Measurements from ENCODE around the gene DNAH12.

Gene DNAH12, protein sequence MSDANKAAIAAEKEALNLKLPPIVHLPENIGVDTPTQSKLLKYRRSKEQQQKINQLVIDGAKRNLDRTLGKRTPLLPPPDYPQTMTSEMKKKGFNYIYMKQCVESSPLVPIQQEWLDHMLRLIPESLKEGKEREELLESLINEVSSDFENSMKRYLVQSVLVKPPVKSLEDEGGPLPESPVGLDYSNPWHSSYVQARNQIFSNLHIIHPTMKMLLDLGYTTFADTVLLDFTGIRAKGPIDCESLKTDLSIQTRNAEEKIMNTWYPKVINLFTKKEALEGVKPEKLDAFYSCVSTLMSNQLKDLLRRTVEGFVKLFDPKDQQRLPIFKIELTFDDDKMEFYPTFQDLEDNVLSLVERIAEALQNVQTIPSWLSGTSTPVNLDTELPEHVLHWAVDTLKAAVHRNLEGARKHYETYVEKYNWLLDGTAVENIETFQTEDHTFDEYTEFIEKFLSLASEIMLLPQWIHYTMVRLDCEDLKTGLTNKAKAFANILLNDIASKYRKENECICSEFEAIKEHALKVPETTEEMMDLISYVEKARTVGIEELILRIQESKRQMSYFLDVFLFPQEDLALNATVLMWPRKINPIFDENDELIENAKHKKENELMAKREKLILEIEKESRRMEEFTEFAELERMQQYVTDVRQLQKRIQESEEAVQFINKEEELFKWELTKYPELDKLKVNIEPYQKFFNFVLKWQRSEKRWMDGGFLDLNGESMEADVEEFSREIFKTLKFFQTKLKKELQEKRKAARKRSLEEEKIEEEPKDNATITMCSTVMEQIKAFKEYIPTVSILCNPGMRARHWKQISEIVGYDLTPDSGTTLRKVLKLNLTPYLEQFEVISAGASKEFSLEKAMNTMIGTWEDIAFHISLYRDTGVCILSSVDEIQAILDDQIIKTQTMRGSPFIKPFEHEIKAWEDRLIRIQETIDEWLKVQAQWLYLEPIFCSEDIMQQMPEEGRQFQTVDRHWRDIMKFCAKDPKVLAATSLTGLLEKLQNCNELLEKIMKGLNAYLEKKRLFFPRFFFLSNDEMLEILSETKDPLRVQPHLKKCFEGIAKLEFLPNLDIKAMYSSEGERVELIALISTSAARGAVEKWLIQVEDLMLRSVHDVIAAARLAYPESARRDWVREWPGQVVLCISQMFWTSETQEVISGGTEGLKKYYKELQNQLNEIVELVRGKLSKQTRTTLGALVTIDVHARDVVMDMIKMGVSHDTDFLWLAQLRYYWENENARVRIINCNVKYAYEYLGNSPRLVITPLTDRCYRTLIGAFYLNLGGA (N-terminal part only)

DNA sequence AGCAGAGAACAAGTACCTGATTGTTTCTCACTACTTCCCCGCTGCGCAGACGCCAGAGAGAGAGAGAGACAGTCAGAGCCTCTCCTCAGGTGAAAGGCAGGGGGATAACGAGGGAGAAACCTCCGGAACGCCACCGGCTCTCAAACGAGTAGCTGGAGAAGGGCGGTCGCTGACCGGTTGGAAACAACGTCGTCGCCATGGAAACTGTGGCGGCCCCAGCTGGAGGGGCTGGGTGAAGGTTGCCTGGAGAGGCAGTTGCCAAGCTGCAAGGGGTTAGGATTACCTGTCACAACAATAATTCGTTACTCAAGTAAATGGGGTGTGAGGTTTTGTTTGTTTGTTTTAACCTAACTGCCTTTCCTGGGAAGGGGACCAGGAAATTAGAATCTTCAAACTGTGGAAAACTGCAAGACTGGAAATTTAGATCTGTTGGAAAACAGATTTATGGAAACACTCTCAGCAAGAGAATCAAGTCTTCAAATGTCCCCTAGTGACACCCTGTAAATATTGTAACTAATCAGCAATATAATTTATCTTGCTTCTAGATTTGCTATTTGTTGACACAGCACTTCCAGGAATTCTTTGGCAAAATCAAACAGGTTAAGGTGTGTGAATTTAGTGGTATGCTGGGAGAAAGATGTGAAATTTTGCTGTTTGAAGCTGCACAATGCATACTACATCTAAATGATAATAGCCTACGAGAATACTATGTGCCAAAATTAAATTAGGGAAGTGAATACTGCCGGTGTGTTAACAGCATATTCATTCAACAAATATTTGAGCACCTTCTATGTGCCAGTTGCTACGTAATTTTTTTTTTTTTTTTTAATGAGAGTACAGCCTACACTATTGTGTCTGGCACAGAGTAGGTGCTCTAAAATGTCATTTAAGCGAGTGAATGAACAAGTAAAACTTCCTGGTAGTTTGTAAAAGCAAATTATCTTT, at the start of gene DNAH12:
Gene DNAH12 (minus strand): TSS at position 164 of the 945 bp plus-strand sequence. CDS start 1,474 bp downstream, outside the sequence.
- in situ Hi-C loops (cut with MboI; ENCODE audit: low pct_unique_long_range_greater_than_20kb, low sequenced_read_pairs): no loop called here
- DNase-seq: peak; percentile 66

DNA sequence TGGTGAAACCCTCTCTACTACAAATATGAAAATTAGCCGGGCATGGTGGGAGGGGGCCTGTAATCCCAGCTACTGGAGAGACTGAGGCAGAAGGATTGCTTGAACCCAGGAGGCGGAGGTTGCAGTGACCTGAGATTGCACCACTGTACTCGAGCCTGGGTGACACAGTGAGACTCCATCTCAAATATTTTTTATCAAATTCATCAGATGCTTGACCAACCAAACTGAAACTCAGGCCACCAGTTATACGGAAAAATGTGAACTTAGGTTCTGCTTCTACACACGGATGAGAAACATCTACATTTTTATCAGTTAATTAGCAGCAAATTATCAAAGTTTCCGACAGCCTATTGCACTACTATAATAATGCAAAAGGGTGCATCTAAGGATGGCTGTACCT, 48.2 kb upstream of the DNAH12 start:
- in situ Hi-C loops (cut with MboI; ENCODE audit: low pct_unique_long_range_greater_than_20kb, low sequenced_read_pairs): no loop called here
- DNase-seq: no peak

DNA sequence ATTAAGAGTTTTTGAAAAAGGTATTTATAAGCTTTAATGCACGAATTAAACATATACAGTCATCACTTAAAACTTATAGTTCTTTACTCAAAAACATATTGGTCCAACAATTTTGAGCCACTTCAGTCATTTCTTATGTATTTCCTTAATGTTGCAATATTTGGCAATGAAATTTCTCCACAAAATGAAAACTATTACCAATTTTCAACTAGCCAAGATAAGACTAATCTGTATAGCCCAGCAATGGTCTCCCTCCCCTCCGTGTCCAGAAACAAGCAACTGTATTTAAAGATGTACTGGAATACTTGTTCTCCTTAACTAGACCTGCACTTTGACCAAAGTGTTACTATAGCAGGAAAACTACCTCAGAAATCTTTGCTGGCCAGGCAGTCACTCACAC, 43.8 kb upstream of the DNAH12 start:
- in situ Hi-C loops (cut with MboI; ENCODE audit: low pct_unique_long_range_greater_than_20kb, low sequenced_read_pairs): no loop called here
- no peak for DNase-seq

DNA sequence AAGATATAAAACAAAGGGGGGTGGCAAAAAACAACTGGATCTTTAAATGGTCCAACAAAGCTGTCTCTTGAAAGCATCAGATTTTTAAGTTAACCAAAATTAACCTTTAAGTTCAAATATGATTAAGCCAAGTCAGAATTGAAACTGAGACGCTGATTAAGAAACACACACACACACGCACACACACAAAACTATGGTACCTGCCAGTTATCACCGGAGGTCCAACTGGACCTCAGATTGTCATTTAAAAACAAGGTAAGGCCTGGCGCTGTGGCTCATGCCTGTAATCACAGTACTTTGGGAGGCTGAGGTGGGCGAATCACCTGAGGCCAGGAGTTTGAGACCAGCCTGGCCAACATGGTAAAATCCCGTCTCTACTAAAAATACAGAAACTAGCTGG, 42.6 kb upstream of the DNAH12 start:
- DNase-seq: no peak
- in situ Hi-C loops (cut with MboI; ENCODE audit: low pct_unique_long_range_greater_than_20kb, low sequenced_read_pairs): no loop called here

DNA sequence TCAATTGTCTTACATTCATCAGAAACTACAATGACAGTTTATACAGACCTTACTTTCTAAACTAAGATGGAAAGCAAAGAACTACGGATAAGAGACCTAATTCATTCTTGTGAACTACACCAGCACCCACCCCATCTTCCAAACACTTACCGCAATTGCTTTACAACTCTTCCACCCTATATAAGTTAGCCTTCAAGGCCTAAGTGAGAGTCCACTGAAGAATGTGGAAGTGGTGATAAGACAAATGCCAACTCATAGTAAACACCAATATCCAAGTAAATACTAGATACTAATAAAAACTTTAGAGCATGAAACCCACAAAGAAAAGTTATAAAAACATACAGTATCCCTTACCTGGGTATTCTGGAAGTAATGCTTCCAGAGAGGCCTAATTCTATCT, 39.4 kb upstream of the DNAH12 start:
- in situ Hi-C loops (cut with MboI; ENCODE audit: low pct_unique_long_range_greater_than_20kb, low sequenced_read_pairs): no loop called here

DNA sequence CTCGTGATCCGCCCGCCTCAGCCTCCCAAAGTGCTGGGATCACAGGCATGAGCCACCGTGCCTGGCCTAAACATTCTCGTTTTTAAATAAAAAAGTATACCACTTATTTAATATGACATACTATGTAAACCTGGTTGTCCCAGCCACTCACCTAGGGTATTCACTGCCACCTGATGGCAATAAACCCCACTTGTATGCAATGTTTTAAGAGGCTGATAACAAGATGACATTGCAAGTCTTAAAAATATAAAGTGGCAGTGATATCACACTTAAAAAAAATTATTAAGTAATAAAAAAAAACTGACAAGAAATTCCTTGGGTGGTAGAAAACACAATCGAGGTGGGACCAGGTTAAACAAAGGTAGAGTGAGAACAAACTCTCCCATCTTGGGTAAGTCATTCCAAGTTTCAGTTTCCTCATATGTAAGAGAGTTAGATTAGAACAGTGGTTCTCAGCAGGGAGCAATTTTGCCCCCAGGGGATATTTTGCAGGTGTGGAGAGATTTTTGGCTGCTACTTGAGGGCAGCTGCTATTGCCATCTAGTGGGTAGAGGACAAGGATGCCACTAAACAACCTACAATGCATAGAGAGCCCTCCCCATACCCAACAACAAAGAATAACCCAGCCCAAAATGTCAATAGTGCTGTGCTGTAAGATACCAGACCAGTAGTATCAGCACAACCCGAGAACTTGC, 38.5 kb upstream of the DNAH12 start:
- in situ Hi-C loops (cut with MboI; ENCODE audit: low pct_unique_long_range_greater_than_20kb, low sequenced_read_pairs): no loop called here

More for the DNA sequence above, 39.4 kb upstream of the DNAH12 start:
- DNase-seq: no peak

DNA sequence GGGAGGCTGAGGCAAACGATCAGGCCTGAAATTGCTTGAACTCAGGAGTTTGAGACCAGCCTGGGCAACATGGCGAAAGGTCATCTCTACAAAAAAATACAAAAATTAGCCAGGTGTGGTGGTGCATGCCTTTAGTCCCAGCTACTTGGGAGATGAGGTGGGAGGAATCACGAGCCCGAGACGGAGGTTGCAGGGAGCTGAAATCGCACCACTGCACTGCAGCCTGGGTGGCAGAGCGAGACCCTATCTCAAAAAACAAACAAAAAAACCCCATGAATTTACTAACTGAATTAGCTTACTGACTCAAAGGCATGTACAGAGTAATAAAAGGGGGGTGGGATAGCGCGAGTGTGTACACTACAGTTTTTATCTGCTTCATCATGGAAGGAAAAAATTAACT, 33.7 kb upstream of the DNAH12 start:
- no peak for DNase-seq
- in situ Hi-C loops (cut with MboI; ENCODE audit: low pct_unique_long_range_greater_than_20kb, low sequenced_read_pairs): no loop called here

More for the DNA sequence above, 38.5 kb upstream of the DNAH12 start:
- DNase-seq: peak; percentile 36

DNA sequence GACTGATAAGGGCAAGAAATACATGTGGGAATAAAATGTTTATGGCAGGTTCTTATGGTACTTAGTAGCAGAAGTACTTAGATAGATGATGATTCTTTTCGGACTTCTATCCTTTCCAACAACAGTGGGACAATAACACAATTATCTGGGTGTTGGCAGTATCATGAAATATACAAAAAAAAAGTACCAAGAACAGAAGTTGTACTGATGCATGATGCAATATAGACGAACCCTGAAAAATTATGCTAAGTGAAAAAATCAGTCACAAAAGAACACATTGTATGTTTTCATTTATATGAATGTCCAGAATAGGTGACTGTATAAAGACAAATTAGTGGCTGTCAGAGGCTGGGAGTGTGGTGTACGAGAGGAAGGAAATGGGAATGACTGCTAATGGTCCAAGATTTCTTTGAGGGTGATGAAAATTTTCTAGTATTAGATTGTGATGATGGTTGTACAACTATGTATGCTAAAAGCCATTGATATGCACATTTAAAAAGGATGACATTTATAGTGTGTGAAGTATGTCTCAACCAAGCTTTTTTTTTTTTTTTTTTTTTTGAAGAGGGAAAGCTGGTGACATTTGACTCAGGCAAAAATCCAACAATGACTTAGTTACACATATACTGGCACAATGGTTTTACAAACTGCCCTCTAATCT, 32.0 kb upstream of the DNAH12 start:
- DNase-seq: no peak
- in situ Hi-C loops (cut with MboI; ENCODE audit: low pct_unique_long_range_greater_than_20kb, low sequenced_read_pairs): no loop called here

DNA sequence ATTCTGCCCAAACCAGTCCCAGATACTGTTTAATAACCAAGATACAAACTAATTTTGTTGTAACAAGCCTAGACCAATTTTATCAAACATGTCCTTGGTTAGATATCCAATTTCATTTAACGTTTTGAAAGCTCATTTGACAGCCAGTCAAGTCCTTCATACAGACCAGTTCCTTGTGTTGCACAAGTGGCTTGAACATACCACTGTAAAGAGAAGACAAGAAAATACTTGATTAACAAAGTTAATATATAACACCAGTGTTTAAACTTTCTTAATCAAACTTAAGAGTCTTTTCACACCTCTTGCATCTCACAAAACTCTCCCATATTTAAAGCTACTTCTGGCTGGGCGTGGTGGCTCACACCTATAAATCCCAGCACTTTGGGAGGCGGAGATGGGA, 28.0 kb upstream of the DNAH12 start:
- no peak for DNase-seq
- in situ Hi-C loops (cut with MboI; ENCODE audit: low pct_unique_long_range_greater_than_20kb, low sequenced_read_pairs): no loop called here

DNA sequence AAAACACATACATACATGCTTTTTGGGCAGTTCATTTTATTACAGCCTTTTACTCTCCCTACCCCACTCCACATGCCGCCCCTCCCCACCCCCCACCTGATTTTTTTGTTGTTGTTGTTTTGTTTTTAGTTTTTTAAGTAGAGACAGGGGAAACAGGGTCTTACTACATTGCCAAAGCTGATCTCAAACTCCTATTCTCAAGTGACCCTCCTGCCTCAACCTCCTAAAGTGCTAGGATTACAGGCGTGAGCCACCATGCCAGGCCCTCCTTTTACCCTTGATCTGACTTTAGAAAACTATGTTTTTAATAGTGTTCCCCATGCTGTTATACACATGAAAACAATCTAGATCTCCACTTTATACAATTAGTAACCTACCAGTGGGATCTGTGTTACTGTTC, 26.7 kb upstream of the DNAH12 start:
- in situ Hi-C loops (cut with MboI; ENCODE audit: low pct_unique_long_range_greater_than_20kb, low sequenced_read_pairs): no loop called here
- DNase-seq: no peak

DNA sequence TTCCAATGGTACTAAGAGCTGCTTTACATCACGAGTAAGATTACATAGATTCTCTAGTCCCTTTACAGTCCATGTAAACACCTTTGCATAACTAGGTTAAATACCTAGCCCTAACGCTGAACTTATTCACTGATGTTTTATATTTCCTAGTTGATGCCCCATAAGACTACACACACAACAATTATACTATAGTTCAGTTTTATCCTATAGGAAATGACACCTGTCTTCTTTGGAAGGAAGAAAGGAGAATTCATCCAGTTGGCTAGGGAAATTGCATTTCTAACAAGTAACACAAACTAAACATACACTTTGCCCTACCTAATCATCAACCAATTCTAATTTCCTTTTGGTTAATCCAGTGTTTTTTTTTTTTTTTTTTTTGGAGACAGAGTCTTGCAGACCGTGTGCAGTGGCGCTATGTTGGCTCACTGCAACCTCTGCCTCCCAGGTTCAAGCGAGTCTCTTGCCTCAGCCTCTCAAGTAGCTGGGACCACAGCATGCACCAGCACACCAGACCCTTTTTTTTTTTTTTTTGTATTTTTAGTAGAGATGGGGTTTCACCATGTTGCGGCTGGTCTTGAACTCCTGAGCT, 25.8 kb upstream of the DNAH12 start:
- no peak for DNase-seq
- in situ Hi-C loops (cut with MboI; ENCODE audit: low pct_unique_long_range_greater_than_20kb, low sequenced_read_pairs): no loop called here

DNA sequence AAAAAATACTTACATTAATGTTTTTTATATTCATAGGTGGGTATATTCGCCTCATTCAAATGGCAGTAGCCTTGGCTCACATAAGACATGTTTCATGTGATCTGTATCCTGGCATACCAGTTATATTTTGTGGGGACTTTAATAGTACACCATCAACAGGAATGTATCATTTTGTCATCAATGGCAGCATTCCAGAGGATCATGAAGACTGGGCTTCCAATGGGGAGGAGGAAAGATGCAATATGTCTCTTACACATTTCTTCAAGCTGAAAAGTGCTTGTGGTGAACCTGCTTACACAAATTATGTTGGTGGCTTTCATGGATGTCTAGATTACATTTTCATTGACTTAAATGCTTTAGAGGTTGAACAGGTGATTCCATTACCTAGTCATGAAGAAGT, 15.4 kb upstream of the DNAH12 start:
- no peak for DNase-seq
- in situ Hi-C loops (cut with MboI; ENCODE audit: low pct_unique_long_range_greater_than_20kb, low sequenced_read_pairs): no loop called here

DNA sequence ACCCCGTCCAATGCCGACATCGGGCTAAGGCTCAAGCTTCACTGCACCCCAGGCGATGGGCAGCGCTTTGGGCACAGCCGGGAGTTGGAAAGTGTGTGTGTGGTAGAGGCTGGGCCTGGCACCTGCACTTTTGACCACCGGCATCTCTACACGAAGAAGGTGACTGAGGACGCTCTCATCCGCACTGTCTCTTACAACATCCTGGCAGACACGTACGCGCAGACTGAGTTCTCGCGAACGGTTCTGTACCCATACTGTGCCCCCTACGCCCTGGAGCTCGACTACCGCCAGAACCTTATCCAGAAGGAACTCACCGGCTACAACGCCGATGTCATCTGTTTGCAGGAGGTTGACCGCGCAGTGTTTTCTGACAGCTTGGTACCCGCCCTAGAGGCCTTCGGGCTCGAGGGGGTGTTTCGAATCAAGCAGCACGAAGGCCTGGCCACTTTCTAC, 13.0 kb upstream of the DNAH12 start:
- peak; percentile 44 for DNase-seq
- in situ Hi-C loops (cut with MboI; ENCODE audit: low pct_unique_long_range_greater_than_20kb, low sequenced_read_pairs): no loop called here

DNA sequence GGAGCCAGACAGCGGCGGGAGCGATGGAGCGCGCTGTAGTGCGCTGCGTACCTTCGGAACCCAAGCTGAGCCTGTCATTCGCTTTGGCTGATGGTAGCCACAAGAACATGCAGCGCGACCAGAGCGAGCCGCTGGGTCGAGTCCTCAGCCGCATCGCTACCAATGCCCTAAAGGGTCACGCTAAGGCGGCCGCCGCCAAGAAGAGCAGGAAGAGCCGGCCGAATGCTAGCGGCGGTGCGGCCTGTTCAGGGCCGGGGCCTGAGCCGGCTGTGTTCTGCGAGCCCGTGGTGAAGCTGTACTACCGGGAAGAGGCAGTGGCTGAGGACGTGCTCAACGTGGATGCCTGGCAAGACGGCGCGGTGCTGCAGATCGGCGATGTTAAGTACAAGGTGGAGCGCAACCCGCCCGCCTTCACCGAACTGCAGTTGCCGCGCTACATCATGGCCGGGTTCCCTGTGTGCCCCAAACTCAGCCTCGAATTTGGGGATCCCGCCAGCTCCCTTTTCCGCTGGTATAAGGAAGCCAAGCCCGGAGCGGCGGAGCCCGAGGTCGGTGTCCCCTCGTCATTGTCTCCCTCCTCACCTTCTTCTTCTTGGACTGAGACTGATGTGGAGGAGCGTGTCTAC, 12.4 kb upstream of the DNAH12 start:
- in situ Hi-C loops (cut with MboI; ENCODE audit: low pct_unique_long_range_greater_than_20kb, low sequenced_read_pairs): no loop called here
- DNase-seq: no peak

DNA sequence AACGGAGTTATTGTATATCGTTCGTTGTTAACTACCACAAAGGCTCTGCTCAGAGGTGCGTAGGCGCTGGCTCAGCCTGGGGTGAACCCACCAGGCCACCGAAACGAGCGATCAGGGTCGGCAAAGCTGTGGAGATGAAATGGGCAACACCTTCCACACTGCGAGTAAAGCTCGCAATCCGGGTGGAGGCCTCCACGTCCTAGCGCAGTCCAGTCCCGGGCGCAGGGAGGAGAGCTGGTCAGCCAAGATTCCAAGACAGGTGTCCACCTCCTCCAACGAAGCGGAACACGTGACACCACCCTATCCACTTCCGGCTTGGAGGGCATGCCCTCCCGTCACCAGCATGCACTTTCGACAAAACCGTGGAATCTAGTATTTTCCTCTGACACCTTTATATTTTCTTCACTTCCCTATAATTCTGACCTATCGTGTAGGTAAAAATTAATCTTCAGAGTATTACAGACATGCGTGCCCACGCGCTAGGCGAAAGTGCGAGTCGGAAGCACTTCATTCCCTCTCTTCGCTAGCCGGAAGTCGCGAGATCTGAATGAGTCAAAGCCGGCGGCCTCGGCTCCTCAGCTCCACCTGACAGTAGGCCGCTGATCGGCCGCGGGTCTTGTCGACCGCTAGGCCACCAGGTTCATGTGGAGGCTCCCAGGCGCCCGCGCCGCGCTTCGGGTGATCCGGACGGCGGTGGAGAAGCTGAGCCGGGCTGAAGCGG, 11.8 kb upstream of the DNAH12 start, which contains the start of gene PDE12:
Gene PDE12 (plus strand): TSS at position 537 of the 721 bp plus-strand sequence. CDS start 106 bp downstream, at position 643.
- DNase-seq: peak; percentile 91
- in situ Hi-C loops (cut with MboI; ENCODE audit: low pct_unique_long_range_greater_than_20kb, low sequenced_read_pairs): no loop called here

DNA sequence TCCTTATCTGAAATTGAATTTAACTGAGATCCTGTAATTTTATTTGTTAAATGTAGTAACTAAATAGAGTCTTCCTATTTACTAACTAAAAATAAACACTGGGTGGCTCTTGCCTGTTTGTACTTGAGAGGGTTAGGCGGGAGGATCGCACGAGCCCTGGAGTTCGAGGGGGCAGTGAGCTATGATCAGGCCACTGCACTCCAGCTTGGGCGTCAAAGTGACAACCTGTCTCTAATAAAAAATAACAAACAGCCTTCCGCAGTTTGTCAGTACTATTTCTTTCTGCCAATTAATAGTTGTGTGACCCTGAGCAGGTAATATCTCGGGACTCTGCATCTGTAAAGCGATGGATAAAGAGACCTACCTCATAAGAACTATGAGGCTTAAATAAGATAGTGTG, 11.2 kb upstream of the DNAH12 start:
- in situ Hi-C loops (cut with MboI; ENCODE audit: low pct_unique_long_range_greater_than_20kb, low sequenced_read_pairs): no loop called here
- DNase-seq: no peak
